SHP77 (cell line): ENCODE measurements around the gene SMIM24.

Experiments
- DNase-seq, 2 experiments: peaks; one replicate each; lab custom pipeline; 2025; lab: John Stamatoyannopoulos, UW

SMIM24 gene

GRCh38 chr19:3474010-3474409, 6.3 kb downstream of the SMIM24 start:
- DNase-seq: no peak

GRCh38 chr19:3471954-3472655, 8.2 kb downstream of the SMIM24 start:
- peak in 1 of 2 experiments; percentile 16 for DNase-seq

- no peak for DNase-seq
Measured at GRCh38 chr19:3470500-3471128, 9.7 kb downstream of the SMIM24 start.

- DNase-seq: no peak
Measured at GRCh38 chr19:3469638-3470499, 10.5 kb downstream of the SMIM24 start.

- DNase-seq: no peak
Measured at GRCh38 chr19:3468211-3468610, 12.1 kb downstream of the SMIM24 start.

GRCh38 chr19:3467437-3468198, 12.7 kb downstream of the SMIM24 start:
- DNase-seq: no peak

GRCh38 chr19:3466635-3467034, 13.7 kb downstream of the SMIM24 start:
- DNase-seq: no peak

GRCh38 chr19:3465552-3465951, 14.8 kb downstream of the SMIM24 start:
- no peak for DNase-seq

- no peak for DNase-seq
Measured at GRCh38 chr19:3464587-3465235, 15.6 kb downstream of the SMIM24 start.

GRCh38 chr19:3463714-3464586, 16.4 kb downstream of the SMIM24 start:
- no peak for DNase-seq

GRCh38 chr19:3462991-3463713, 17.2 kb downstream of the SMIM24 start:
- no peak for DNase-seq

GRCh38 chr19:3459965-3460582, 20.3 kb downstream of the SMIM24 start:
- DNase-seq: no peak

- no peak for DNase-seq
Measured at GRCh38 chr19:3459089-3459881, 21.0 kb downstream of the SMIM24 start.

- DNase-seq: no peak
Measured at GRCh38 chr19:3458229-3459088, 21.9 kb downstream of the SMIM24 start.

GRCh38 chr19:3457528-3458228, 22.6 kb downstream of the SMIM24 start:
- DNase-seq: no peak

- no peak for DNase-seq
Measured at GRCh38 chr19:3456925-3457527, 23.3 kb downstream of the SMIM24 start.
